ENCODE results near the gene FXYD7. TPM values are rescaled to one million over a fixed set of nuclear protein-coding genes. Genes with fewer than 3 reads are reported as not detected.
A peak's percentile ranks its signal among the peaks of the same experiment; 100 is the strongest.
"Not testable (repeated sequence)": the region's sequence is repeated elsewhere in the genome, so short reads cannot be mapped to it uniquely, and the experiment has no call there.

Gene FXYD7
- total RNA-seq, 1 donor from 2014 or later, result 0.48 TPM

GRCh38 chr19:35125749-35126623, 17.1 kb upstream of the FXYD7 start:
- no peak for DNase-seq (ENCODE audit: low spot score)

GRCh38 chr19:35126624-35126959, 16.5 kb upstream of the FXYD7 start:
- DNase-seq (ENCODE audit: low spot score), result no peak

- no peak for DNase-seq (ENCODE audit: low spot score)
Measured at GRCh38 chr19:35127871-35128270, 15.2 kb upstream of the FXYD7 start.

GRCh38 chr19:35128398-35129057, 14.5 kb upstream of the FXYD7 start:
- no peak for DNase-seq (ENCODE audit: low spot score)

GRCh38 chr19:35129724-35130274, 13.3 kb upstream of the FXYD7 start:
- DNase-seq (ENCODE audit: low spot score), result not testable (repeated sequence)

GRCh38 chr19:35130761-35131720, 12.0 kb upstream of the FXYD7 start:
- DNase-seq (ENCODE audit: low spot score), result no peak

GRCh38 chr19:35132254-35132653, 10.8 kb upstream of the FXYD7 start:
- no peak for DNase-seq (ENCODE audit: low spot score)

- no peak for DNase-seq (ENCODE audit: low spot score)
Measured at GRCh38 chr19:35133826-35134225, 9.2 kb upstream of the FXYD7 start.

GRCh38 chr19:35134601-35135242, 8.3 kb upstream of the FXYD7 start, which contains the start of gene LGI4:
LGI4 (minus strand) TSS chr19:35135059; CDS start chr19:35134680, 379 bp downstream.
- DNase-seq (ENCODE audit: low spot score), result no peak

GRCh38 chr19:35135389-35135909, 7.6 kb upstream of the FXYD7 start:
- DNase-seq (ENCODE audit: low spot score), result no peak

GRCh38 chr19:35136231-35136630, 6.8 kb upstream of the FXYD7 start:
- DNase-seq (ENCODE audit: low spot score), result no peak

- DNase-seq (ENCODE audit: low spot score), result no peak
Measured at GRCh38 chr19:35136977-35137702, 5.9 kb upstream of the FXYD7 start.

GRCh38 chr19:35138305-35138892, 4.7 kb upstream of the FXYD7 start, which contains the start of gene FXYD1:
FXYD1 (plus strand) TSS chr19:35138824; CDS start chr19:35140080, 1,256 bp downstream.
- DNase-seq (ENCODE audit: low spot score), result no peak

- no peak for DNase-seq (ENCODE audit: low spot score)
Measured at GRCh38 chr19:35140207-35140961, 2.7 kb upstream of the FXYD7 start.

- DNase-seq (ENCODE audit: low spot score), result peak; percentile 98
Measured at GRCh38 chr19:35140962-35141836, 1.9 kb upstream of the FXYD7 start.

- no peak for DNase-seq (ENCODE audit: low spot score)
Measured at GRCh38 chr19:35141837-35142605, 1.0 kb upstream of the FXYD7 start.

Data from mesenteric fat pad (tissue), 1 donor.